Measurements from ENCODE around the gene FOXP1.

Gene FOXP1

GRCh38 chr3:71504250-71505036 lies 79.1 kb downstream of the FOXP1 start:
- no peak for DNase-seq (ENCODE audit: low read depth)

- no peak for DNase-seq (ENCODE audit: low read depth)
Observed at GRCh38 chr3:71503525-71504249, 79.8 kb downstream of the FOXP1 start.

DNA sequence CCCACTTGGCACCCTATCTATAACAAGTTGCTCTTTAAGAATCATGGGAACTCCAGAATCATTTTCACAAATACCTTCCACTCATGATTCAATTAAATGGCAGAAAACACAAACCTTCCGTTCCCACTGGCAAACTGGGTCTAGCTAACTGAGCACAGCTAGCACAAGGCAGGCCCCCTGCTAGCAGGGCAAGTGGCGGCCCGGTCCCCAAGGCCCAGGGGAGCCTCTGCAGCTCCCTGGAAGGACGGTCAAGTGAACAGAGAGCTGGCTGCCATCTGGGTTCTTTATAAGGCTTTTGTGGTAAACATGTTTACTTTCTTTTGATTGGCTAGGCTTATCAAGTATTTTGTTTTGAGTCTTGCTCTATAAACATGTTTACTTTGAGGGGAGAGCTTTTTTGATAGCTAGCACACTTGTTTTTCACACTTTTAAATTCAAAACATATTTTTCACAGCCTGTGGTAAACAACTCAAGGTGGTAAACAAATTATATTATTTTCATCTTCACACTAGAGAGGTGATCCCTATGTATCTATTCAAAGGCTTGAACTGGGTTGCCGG lies 81.4 kb downstream of the FOXP1 start:
- no peak for DNase-seq (ENCODE audit: low read depth)

- no peak for DNase-seq (ENCODE audit: low read depth)
Observed at GRCh38 chr3:71500696-71501095, 82.8 kb downstream of the FOXP1 start.

- no peak for DNase-seq (ENCODE audit: low read depth)
Observed at GRCh38 chr3:71499227-71499876, 84.2 kb downstream of the FOXP1 start.

GRCh38 chr3:71498543-71498942 lies 85.0 kb downstream of the FOXP1 start:
- no peak for DNase-seq (ENCODE audit: low read depth)

DNA sequence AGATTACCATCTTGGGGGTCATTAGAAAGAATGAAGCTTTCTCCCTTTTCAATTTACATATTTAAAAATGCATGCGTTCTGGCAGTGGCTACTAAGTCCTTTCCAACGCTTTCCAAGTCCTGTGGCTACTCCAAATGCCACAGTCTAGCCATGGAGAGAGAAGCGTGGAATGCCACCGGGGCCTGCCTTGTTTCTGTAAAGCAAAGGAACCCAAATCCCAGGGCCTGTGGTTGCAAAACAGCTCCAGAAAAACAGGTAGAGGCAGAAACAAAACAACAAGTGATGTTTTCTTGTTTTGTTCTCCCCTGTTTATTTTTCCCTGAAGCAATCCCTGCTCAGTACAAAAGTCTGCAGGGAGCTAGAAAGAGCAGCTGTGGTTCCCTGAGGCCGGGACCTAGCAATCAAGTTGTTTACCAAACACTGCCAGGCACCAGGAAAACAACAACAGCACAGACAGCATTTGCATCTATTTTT lies 85.5 kb downstream of the FOXP1 start:
- DNase-seq (ENCODE audit: low read depth) = no peak

- DNase-seq (ENCODE audit: low read depth) = no peak
Observed at GRCh38 chr3:71497367-71497897, 86.1 kb downstream of the FOXP1 start.

- no peak for DNase-seq (ENCODE audit: low read depth)
Observed at GRCh38 chr3:71495708-71496472, 87.6 kb downstream of the FOXP1 start.

DNA sequence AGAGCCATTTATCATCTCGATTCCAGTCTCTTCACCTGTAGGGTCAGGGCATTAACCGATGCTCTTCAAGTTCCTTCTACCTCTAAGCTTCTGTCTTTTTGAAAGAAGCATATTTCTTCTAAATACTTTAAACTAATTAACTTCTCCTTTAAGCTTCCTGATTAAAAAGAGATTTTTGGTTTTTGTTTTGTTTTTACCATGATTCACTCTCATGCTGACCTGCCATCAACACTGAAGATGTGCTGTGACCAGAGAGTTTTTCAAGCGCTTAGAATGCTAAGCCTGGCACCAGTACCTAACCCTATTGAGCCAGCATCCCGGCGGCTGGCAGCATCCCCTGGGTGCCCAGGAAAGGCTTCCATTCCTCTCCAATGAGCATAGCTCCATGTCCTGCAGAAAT lies 89.3 kb downstream of the FOXP1 start:
- DNase-seq (ENCODE audit: low read depth) = no peak

- DNase-seq (ENCODE audit: low read depth) = no peak
Observed at GRCh38 chr3:71492974-71493771, 90.4 kb downstream of the FOXP1 start.

GRCh38 chr3:71492566-71492965 lies 91.0 kb downstream of the FOXP1 start:
- no peak for DNase-seq (ENCODE audit: low read depth)

- DNase-seq (ENCODE audit: low read depth) = no peak
Observed at GRCh38 chr3:71491154-71491752, 92.3 kb downstream of the FOXP1 start.

DNA sequence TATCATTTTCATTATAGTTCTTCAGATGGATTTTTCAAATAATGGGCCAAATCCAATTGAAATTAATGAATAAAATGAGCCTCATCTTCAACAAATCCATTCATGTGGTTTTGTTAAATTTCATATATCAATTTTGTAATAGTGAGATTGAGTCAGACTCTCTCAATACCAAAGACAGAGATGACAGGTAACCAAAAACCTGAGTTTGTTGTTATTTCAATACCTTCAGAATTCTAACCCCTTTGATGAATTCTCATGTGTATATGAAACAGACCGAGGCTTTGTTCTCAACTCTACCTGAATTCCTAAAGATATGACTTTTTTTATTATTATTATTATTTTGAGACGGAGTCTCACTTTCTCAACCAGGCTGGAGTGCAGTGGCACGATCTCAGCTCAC lies 92.8 kb downstream of the FOXP1 start:
- no peak for DNase-seq (ENCODE audit: low read depth)

DNA sequence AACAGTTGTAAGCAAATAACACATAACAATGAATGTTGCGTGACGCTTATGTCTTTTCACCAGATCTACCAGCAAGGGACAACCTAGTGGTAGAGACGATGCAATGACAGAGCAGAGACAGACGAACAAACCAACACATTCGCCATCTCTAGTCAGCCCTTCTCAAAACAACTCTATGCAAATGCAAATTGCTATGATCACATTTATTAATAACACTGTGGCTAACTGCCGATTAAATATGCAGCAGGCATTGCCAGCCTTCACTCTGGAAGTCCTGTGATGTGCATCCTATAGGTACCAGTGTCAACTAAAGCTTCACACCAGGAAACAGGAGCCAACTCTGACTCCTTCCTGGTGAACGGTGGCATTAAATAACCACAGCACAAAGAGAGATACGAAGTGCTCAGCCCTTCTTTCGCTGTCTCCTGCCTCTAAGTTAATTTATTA lies 94.2 kb downstream of the FOXP1 start:
- no peak for DNase-seq (ENCODE audit: low read depth)

DNA sequence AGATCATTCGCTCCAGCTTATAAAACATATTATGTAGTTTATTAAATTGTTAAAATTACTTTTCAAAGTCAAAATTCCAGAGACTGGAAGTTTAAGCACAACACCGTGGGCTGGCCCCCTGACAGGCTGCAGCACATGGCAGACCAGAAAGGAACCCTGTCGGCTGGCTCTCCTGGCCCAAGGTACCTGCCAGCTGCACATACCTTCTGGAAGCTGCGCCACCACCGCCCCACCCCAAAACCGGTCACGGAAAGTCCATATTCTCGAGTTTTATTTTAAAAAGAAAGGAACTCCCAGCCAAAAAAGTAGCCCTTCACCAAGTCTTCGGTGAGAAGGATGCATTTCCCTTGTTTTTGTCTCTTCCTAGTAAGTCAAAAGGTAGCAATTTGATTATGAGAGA lies 94.6 kb downstream of the FOXP1 start:
- no peak for DNase-seq (ENCODE audit: low read depth)

GRCh38 chr3:71488391-71488809 lies 95.1 kb downstream of the FOXP1 start:
- no peak for DNase-seq (ENCODE audit: low read depth)

DNA sequence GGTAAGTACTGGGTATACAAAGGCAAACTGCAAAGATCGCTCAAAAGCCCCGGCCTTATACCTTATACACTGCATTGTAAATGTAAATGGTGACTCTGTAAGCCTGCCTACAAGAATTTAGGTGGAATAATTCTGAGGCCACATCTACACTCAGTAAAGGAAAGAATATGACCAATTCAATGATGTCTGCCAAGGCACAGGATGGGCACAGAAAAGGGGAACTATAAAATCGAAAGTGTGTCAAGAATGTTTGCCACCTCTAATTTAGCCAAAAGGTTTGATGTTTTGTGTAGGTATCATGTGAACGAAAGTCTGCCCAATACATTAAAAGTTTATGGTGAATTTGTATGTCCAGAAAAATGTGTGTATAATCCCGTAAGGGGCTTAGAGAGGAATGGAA lies 96.1 kb downstream of the FOXP1 start:
- no peak for DNase-seq (ENCODE audit: low read depth)

DNA sequence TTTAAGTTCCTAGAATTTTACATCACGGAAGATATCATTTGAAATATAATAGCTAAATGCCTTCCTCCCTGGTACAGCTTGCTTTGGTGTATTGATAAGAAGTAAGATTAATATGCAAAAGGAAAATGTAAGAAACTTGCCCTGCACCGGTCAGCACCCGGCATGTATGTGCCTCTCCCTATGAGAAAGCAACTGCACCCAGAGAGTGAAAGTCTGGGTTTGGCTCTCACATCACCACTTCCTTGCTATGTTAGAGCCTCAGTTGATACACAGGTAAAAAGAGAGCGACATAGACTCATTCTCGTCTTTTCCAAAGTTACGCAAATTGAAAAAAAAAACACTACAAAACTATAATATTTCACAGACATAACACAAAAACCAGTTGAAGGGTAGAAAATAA lies 96.7 kb downstream of the FOXP1 start:
- no peak for DNase-seq (ENCODE audit: low read depth)

DNA sequence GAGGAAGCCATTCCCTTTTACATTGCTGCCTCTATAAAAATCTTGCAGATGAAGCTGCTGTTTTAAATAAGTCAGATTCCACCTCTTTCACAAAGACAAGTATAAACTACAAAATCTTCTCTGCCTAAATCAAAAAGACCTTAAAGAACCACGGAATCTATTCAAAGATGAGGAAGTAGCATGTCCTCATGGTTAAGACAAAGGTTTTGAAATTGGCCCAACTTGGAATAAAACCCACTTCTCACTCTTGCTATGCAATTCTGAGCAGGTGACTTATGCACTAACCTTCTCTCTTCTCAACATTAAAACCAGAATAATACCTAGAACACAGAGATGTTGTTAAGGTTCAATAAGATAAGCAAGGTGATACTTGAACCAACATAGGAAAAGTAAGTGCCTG lies 97.6 kb downstream of the FOXP1 start:
- DNase-seq (ENCODE audit: low read depth) = no peak
